ENCODE results near the gene LBH. TPM values are rescaled to one million over a fixed set of nuclear protein-coding genes. Genes with fewer than 3 reads are reported as not detected.

Gene LBH
- polyA plus RNA-seq, 1 donor (not counting 4 experiments of a cell fraction or from before 2014, with no cell fraction given) = 0.83 TPM

GRCh38 chr2:30195016-30195415, 36.3 kb upstream of the LBH start:
- FAIRE-seq (no peak), DNase-seq (ENCODE audit: low read depth, low spot score) (no peak)
- H3K4me1 ChIP-seq (ENCODE audit: control insufficient read depth, extremely low read depth, insufficient read depth, low read length) = no peaks in the 10 kb centered on the region
- H4K20me1 ChIP-seq (ENCODE audit: control insufficient read depth, extremely low read depth, insufficient read depth, low read length) = no peaks in the 10 kb centered on the region
- H2AFZ ChIP-seq (ENCODE audit: control insufficient read depth, low read length) = no peak overlapping the region
- H3K9me3 ChIP-seq (ENCODE audit: control insufficient read depth, low read depth, low read length) = no peaks in the 10 kb centered on the region
- H3K4me3 ChIP-seq (ENCODE audit: control insufficient read depth in 2 of 3, extremely low read depth in 1 of 3, insufficient read depth in 2 of 3, low read depth in 1 of 3, low read length in 3 of 3) = no peak overlapping the region
- no peaks in the 10 kb centered on the region for H3K79me2 ChIP-seq (ENCODE audit: control insufficient read depth, insufficient read depth, low read length)
- H3K36me3 ChIP-seq (ENCODE audit: control insufficient read depth in 2 of 2, extremely low read depth in 1 of 2, insufficient read depth in 2 of 2, low read length in 2 of 2) = no peaks in the 10 kb centered on the region
- H3K4me2 ChIP-seq (ENCODE audit: control insufficient read depth, extremely low read depth, insufficient read depth, low read depth, low read length) = no peak overlapping the region
- H3K9me1 ChIP-seq (ENCODE audit: control insufficient read depth, extremely low read depth, insufficient read depth, low read length) = no peaks in the 10 kb centered on the region
- H3K27me3 ChIP-seq (ENCODE audit: control insufficient read depth, extremely low read depth, insufficient read depth, low read length) = peaks cover 9% of the 10 kb centered on the region
- no peak overlapping the region for H3K9ac ChIP-seq (ENCODE audit: control insufficient read depth, extremely low read depth, insufficient read depth, low read length)
- H3K27ac ChIP-seq (ENCODE audit: control insufficient read depth, insufficient read depth, low read length) = no peak overlapping the region
- TF ChIP-seq EZH2 (IDR thresholded peaks at IDR 0.05; ENCODE audit: low read length) (no peak), CTCF (optimal IDR thresholded peaks at IDR 0.05 in 1 of 3, IDR thresholded peaks at IDR 0.05 in 1 of 3, conservative IDR thresholded peaks at IDR 0.05 in 1 of 3; ENCODE audit: extremely low read depth in 1 of 3, insufficient read depth in 2 of 3, low read length in 3 of 3) (no peak)
- dilution Hi-C loops (cut with MboI; ENCODE audit: extremely low pct_ligation_motif_present, low sequenced_read_pairs) = no loop called here

GRCh38 chr2:30197570-30198192, 33.7 kb upstream of the LBH start:
- no peak overlapping the region for H3K9ac ChIP-seq (ENCODE audit: control insufficient read depth, extremely low read depth, insufficient read depth, low read length)
- no peaks in the 10 kb centered on the region for H3K9me1 ChIP-seq (ENCODE audit: control insufficient read depth, extremely low read depth, insufficient read depth, low read length)
- no peaks in the 10 kb centered on the region for H3K36me3 ChIP-seq (ENCODE audit: control insufficient read depth in 2 of 2, extremely low read depth in 1 of 2, insufficient read depth in 2 of 2, low read length in 2 of 2)
- H3K79me2 ChIP-seq (ENCODE audit: control insufficient read depth, insufficient read depth, low read length) = no peaks in the 10 kb centered on the region
- no peaks in the 10 kb centered on the region for H3K4me1 ChIP-seq (ENCODE audit: control insufficient read depth, extremely low read depth, insufficient read depth, low read length)
- no peak for DNase-seq (ENCODE audit: low read depth, low spot score)
- H3K9me3 ChIP-seq (ENCODE audit: control insufficient read depth, low read depth, low read length) = no peaks in the 10 kb centered on the region
- no peak overlapping the region for H3K4me3 ChIP-seq (ENCODE audit: control insufficient read depth in 2 of 3, extremely low read depth in 1 of 3, insufficient read depth in 2 of 3, low read depth in 1 of 3, low read length in 3 of 3)
- peaks cover 6% of the 10 kb centered on the region for H3K27me3 ChIP-seq (ENCODE audit: control insufficient read depth, extremely low read depth, insufficient read depth, low read length)
- FAIRE-seq = no peak
- no peaks in the 10 kb centered on the region for H4K20me1 ChIP-seq (ENCODE audit: control insufficient read depth, extremely low read depth, insufficient read depth, low read length)
- dilution Hi-C loops (cut with MboI; ENCODE audit: extremely low pct_ligation_motif_present, low sequenced_read_pairs) = no loop called here
- no peak overlapping the region for H3K27ac ChIP-seq (ENCODE audit: control insufficient read depth, insufficient read depth, low read length)
- no peak overlapping the region for H2AFZ ChIP-seq (ENCODE audit: control insufficient read depth, low read length)
- no peak for TF ChIP-seq EZH2 (IDR thresholded peaks at IDR 0.05; ENCODE audit: low read length)
- TF ChIP-seq CTCF (optimal IDR thresholded peaks at IDR 0.05 in 1 of 3, IDR thresholded peaks at IDR 0.05 in 1 of 3, conservative IDR thresholded peaks at IDR 0.05 in 1 of 3; ENCODE audit: extremely low read depth in 1 of 3, insufficient read depth in 2 of 3, low read length in 3 of 3) = no peak
- no peak overlapping the region for H3K4me2 ChIP-seq (ENCODE audit: control insufficient read depth, extremely low read depth, insufficient read depth, low read depth, low read length)
